H1 (cell line): ENCODE data around the gene PTH2R. TPM values are rescaled to one million over a fixed set of nuclear protein-coding genes. Genes with fewer than 3 reads are reported as not detected.

ENCODE experiments used
- CEBPB ChIP-seq: IDR thresholded peaks from 2 replicates; pipeline ENCODE4 v1.6.1; 2012; ENCODE audit warnings: low read depth, low read length
- CREB1 ChIP-seq: IDR thresholded peaks from 2 replicates; pipeline ENCODE4 v1.6.1; 2012; ENCODE audit warnings: inconsistent platforms
- HDAC2 ChIP-seq, 2 experiments: fragments of 300-600 bp in 1 of 2; sonication (generic) in 1 of 2; IDR thresholded peaks; 2 replicates each; pipeline ENCODE4 v1.6.1; 2011 to 2012; ENCODE audit warnings: low read depth in 2 of 2, low read length in 2 of 2, mild to moderate bottlenecking in 2 of 2, moderate library complexity in 2 of 2, borderline replicate concordance in 1 of 2, inconsistent platforms in 1 of 2
- JUN ChIP-seq: IDR thresholded peaks from 2 replicates; pipeline ENCODE4 v1.6.1; 2011; ENCODE audit warnings: low read depth, mild to moderate bottlenecking, improper control_type of control experiment, low read length
- polyA plus RNA-seq, 7 experiments: library from polyadenylated mRNA; depleted of rRNA in 3 of 7; stranded (reverse) in 5 of 7; unstranded in 2 of 7; fragments of >200 nt in 5 of 7; fragments of 200-250 nt in 2 of 7; gene quantifications; 1 replicate in 5 of 7; 2 replicates in 1 of 7; 4 replicates in 1 of 7; pipeline versions ENCODE4 v1.2.1 to v1.2.3, GENCODE V29; 2011 to 2013; ENCODE audit warnings: missing spikeins in 2 of 7, mixed read lengths in 2 of 7
- total RNA-seq: library from RNA; stranded (reverse); fragmentation: NEBNext Ultra II Directional; extraction: Animal tissue kit (Norgen Biotek cat#: 25700); gene quantifications from 2 replicates; pipeline ENCODE4 v1.2.1, GENCODE V29; 2021
- TF ChIP-seq, protein P1 (sequence below): IDR thresholded peaks from 2 replicates; pipeline ENCODE4 v1.6.1; 2012; ENCODE audit warnings: inconsistent platforms
- TF ChIP-seq, protein P2 (sequence below): fragments of 300-600 bp; sonication (generic); IDR thresholded peaks from 2 replicates; pipeline ENCODE4 v1.7.1; 2012; ENCODE audit warnings: low read length, moderate library complexity, mild to moderate bottlenecking, inconsistent platforms; ENCODE audit not compliant: insufficient replicate concordance

Gene PTH2R
- total and polyA plus RNA-seq, 2 of the 8 experiments (the other 6 are each of a cell fraction or from before 2014, with no cell fraction given), result 0.19 to 0.38 TPM

DNA sequence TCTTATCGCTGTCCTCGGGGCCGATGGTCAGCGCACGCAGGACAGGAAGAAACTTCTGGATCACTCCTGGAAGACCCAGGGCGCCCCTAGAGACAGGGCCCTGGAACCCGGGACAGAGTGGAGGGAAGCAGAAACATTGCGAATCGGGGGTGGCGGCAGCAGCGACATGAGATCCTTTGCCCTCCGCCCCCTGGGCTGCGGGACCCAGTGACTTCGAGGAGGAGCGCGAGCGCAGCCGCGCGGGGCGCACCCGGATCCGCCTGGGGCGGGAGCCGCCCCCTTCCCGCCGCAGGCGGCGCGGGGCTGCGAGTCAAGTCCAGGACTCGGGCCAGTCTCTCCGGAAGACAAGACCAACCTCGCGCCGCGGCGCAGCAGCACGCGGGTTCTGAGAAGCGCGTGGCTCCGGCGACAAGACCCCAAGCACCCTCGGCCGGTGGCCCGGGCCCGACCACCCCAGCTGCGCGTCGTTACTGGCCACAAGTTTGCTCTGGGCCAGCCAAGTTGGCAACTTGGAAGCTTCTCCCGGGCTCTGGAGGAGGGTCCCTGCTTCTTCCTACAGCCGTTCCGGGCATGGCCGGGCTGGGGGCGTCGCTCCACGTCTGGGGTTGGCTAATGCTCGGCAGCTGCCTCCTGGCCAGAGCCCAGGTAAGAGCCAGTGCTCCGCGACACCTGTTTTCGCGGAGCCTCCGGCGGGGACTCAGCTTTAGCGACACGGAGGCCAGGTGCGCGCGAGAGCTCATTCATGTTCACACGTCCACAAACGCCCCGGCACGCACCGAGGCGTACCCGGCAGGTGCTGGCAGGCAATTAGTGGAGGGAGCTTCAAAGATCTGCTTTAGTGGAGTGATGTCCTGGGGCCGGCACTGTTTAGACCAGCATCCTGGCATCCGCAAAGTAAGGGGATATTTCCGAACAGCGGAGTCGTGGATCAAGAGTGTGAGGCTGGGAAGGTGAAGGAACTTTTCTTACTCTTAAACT lies at the start of gene PTH2R (continued):
- peak in 1 of 2 experiments; percentile 94; a peak in 2 of 4 replicates for TF ChIP-seq HDAC2 (IDR thresholded peaks at IDR 0.05; ENCODE audit: borderline replicate concordance in 1 of 2, low read depth in 2 of 2, low read length in 2 of 2)
- TF ChIP-seq, protein P1, sequence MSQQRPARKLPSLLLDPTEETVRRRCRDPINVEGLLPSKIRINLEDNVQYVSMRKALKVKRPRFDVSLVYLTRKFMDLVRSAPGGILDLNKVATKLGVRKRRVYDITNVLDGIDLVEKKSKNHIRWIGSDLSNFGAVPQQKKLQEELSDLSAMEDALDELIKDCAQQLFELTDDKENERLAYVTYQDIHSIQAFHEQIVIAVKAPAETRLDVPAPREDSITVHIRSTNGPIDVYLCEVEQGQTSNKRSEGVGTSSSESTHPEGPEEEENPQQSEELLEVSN, result peak; percentile 94
- no peak for TF ChIP-seq CREB1
- no peak for TF ChIP-seq CEBPB
- no peak for TF ChIP-seq JUN
- TF ChIP-seq, protein P2, sequence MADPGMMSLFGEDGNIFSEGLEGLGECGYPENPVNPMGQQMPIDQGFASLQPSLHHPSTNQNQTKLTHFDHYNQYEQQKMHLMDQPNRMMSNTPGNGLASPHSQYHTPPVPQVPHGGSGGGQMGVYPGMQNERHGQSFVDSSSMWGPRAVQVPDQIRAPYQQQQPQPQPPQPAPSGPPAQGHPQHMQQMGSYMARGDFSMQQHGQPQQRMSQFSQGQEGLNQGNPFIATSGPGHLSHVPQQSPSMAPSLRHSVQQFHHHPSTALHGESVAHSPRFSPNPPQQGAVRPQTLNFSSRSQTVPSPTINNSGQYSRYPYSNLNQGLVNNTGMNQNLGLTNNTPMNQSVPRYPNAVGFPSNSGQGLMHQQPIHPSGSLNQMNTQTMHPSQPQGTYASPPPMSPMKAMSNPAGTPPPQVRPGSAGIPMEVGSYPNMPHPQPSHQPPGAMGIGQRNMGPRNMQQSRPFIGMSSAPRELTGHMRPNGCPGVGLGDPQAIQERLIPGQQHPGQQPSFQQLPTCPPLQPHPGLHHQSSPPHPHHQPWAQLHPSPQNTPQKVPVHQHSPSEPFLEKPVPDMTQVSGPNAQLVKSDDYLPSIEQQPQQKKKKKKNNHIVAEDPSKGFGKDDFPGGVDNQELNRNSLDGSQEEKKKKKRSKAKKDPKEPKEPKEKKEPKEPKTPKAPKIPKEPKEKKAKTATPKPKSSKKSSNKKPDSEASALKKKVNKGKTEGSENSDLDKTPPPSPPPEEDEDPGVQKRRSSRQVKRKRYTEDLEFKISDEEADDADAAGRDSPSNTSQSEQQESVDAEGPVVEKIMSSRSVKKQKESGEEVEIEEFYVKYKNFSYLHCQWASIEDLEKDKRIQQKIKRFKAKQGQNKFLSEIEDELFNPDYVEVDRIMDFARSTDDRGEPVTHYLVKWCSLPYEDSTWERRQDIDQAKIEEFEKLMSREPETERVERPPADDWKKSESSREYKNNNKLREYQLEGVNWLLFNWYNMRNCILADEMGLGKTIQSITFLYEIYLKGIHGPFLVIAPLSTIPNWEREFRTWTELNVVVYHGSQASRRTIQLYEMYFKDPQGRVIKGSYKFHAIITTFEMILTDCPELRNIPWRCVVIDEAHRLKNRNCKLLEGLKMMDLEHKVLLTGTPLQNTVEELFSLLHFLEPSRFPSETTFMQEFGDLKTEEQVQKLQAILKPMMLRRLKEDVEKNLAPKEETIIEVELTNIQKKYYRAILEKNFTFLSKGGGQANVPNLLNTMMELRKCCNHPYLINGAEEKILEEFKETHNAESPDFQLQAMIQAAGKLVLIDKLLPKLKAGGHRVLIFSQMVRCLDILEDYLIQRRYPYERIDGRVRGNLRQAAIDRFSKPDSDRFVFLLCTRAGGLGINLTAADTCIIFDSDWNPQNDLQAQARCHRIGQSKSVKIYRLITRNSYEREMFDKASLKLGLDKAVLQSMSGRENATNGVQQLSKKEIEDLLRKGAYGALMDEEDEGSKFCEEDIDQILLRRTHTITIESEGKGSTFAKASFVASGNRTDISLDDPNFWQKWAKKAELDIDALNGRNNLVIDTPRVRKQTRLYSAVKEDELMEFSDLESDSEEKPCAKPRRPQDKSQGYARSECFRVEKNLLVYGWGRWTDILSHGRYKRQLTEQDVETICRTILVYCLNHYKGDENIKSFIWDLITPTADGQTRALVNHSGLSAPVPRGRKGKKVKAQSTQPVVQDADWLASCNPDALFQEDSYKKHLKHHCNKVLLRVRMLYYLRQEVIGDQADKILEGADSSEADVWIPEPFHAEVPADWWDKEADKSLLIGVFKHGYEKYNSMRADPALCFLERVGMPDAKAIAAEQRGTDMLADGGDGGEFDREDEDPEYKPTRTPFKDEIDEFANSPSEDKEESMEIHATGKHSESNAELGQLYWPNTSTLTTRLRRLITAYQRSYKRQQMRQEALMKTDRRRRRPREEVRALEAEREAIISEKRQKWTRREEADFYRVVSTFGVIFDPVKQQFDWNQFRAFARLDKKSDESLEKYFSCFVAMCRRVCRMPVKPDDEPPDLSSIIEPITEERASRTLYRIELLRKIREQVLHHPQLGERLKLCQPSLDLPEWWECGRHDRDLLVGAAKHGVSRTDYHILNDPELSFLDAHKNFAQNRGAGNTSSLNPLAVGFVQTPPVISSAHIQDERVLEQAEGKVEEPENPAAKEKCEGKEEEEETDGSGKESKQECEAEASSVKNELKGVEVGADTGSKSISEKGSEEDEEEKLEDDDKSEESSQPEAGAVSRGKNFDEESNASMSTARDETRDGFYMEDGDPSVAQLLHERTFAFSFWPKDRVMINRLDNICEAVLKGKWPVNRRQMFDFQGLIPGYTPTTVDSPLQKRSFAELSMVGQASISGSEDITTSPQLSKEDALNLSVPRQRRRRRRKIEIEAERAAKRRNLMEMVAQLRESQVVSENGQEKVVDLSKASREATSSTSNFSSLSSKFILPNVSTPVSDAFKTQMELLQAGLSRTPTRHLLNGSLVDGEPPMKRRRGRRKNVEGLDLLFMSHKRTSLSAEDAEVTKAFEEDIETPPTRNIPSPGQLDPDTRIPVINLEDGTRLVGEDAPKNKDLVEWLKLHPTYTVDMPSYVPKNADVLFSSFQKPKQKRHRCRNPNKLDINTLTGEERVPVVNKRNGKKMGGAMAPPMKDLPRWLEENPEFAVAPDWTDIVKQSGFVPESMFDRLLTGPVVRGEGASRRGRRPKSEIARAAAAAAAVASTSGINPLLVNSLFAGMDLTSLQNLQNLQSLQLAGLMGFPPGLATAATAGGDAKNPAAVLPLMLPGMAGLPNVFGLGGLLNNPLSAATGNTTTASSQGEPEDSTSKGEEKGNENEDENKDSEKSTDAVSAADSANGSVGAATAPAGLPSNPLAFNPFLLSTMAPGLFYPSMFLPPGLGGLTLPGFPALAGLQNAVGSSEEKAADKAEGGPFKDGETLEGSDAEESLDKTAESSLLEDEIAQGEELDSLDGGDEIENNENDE, result no peak
